GDM1 (cell line): ENCODE data around the gene AMBN.
A peak's percentile ranks its signal among the peaks of the same experiment; 100 is the strongest.

Experiments
- DNase-seq: peaks from one replicate; lab custom pipeline; 2025; lab: John Stamatoyannopoulos, UW

AMBN gene, protein sequence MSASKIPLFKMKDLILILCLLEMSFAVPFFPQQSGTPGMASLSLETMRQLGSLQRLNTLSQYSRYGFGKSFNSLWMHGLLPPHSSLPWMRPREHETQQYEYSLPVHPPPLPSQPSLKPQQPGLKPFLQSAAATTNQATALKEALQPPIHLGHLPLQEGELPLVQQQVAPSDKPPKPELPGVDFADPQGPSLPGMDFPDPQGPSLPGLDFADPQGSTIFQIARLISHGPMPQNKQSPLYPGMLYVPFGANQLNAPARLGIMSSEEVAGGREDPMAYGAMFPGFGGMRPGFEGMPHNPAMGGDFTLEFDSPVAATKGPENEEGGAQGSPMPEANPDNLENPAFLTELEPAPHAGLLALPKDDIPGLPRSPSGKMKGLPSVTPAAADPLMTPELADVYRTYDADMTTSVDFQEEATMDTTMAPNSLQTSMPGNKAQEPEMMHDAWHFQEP

DNA sequence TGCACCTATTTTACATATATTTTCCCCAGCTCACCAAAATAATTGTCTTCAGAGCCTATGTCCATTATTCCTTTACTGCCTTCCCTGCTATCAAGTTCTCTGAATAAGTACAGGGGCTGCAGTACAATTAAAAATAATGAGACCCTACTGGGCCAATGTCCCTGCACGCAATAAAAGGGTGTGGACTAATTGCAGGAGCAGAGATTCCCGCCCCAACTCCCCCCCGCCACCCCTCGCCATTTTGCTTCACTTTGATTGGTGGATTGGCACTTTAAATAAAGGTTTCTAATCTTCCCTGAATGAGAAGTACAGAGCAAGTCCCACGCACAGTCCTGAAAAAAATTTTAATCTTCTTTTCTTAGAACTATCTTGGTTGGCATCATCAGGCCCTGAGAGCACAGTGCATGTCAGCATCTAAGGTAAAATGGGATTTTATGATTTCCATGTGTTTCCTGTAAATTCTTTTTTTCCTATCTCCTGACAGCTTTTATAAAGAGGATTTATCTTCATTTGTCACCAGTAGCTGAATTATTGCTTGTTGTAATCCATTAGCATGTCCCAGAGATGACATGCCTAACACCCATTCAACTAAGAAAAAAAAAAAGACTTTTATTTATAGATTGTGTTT is at the start of gene AMBN:
AMBN (plus strand) TSS at position 302 of the 628 bp plus-strand sequence; CDS start at position 405, 103 bp downstream.
- DNase-seq: no peak

DNA sequence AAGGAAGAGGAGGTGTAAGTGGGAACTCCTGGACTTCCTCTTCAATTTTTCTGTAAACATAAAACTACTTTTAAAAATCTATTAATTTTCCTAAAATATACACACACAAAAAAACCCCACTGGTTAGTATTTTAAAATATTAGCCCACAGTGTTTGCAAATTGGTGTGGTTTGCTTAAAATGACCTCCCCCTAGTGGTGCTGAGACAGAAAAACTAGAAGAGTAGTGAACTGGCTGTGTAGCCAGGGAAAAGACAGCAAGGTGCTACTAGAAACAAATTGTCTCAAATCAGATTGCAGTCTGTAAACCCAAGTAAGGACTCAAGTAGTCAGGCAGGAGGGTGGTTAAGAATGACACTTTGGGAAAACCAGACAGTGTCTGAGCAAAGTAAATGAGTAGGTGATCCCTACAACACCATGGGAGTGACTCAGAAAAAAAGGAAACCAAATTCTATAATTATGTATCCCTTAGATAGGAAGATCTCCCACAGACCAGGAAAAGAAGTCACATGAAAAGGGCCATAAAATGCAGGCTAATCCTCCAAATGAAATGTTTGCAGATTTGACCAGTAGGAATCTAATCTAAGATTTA is 47.7 kb upstream of the AMBN start:
- no peak for DNase-seq

DNA sequence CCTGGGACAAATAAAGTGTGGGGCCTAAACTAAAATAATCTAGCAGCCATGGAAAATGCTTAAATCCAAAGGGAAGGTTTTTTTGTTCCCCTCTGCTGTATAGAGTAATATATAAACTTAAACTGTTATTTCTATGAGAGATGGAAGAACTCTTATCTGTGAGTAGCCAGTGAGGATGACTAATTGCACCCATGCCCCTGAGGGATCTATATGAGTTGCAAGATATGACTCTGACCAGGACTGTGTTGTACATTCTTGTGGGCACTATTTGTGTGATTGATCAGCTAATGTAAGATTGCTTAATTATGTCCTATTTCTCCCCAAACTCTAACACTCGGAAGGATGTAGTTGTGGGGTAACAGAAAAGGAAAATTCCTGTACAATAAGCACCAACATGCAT is 35.2 kb upstream of the AMBN start:
- no peak for DNase-seq

DNA sequence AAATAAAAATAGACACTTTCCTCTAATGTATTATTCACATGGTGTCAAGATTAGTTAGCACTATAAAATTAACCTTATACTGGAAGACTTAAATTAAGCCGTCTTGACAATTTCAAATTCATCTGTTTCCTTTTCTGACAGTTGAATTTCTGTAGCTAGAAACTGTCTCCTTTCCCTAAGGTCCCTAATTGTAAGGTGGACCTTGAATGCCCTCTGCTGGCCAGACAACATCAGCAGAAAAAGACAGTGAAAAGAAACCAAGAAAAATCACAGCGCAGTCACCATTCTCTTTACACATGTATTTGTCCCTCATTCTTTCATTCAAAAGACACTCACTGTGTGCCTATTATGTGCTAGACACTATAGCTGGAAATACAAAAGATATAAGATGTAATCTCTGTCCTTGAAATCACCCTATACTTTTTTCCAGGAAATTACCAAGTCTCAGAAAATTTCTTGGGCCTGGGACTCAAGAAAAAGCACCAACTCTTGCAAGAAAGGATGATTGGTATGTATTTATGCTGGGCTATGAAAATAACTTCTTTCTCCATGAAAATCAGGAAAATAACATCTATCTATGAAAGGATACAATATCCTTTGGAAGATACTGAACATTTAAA is 32.7 kb upstream of the AMBN start:
- no peak for DNase-seq

DNA sequence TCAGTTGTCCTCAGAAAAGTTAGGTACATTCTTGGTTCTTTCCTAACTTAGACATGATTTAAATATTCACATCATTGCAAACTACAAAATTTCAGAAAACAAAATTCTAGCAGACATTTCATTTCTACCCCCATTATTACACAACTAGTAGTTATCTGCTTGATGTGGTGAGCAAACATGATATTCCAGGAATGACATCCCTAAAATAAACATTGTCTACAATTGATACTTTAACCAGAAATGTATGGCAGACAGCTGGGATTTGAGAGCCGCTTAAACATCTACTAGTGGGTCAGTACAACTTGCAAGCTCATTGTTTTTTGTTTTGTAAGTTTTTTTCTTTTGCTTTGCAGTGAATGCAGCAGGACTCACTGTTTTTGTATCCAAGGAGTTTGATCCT is 32.1 kb upstream of the AMBN start:
- DNase-seq: no peak

DNA sequence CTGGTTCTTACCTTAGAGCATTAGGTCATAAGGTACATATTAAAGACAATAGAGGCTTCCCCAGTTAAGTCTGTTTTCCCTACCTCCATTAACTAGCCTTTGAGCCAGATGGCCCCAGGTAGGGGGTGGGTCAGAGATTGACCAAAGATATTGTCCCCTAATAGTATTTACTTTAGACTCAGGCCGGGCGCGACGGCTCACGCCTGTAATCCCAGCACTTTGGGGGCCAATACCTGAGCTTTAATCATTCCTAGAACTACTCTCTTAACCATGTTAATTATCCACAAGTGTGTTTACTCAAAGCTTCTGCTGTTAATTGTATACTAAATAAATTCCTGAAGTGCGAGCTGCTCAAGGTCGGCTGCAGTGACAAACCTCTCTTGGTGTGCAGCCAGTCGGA is 28.0 kb upstream of the AMBN start:
- no peak for DNase-seq

DNA sequence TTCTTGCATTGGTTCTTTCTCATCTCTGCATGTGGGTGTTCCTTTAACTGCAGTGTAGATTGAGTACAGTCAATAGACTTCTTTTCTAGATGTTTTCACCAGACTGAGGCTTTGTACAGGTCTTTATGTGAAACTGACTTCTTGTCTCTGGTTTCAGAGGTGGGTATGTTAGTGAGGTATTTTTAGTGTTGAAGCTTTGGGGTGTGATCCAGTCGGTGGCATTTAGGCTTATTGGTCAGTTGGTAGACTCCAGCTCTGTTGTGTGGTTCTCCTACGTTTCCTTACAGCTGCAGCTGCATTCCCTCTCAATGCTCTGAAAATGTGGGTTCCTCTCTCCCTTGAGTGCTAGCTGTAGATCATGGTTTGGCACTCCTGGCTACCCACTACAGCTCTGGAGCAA is 21.3 kb upstream of the AMBN start:
- no peak for DNase-seq

DNA sequence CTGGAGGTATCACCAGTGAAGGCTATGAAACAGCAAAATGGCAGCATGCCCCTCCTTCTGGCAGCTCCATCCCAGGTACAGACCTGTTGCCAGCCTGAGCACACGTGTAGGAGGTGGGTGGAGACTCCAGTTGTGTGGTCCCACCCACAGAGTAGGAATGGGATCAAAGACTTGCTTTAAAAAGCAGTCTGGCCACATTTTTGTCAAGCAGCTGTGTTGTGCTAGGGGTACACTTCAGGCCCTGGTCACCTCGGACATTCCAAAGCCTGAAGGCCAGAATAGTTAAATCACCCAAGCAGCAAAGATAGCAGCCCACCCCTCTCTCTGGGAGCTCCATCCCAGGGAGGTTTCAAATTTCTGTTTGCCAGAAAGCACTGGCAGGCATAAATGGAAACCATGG is 20.3 kb upstream of the AMBN start:
- no peak for DNase-seq

DNA sequence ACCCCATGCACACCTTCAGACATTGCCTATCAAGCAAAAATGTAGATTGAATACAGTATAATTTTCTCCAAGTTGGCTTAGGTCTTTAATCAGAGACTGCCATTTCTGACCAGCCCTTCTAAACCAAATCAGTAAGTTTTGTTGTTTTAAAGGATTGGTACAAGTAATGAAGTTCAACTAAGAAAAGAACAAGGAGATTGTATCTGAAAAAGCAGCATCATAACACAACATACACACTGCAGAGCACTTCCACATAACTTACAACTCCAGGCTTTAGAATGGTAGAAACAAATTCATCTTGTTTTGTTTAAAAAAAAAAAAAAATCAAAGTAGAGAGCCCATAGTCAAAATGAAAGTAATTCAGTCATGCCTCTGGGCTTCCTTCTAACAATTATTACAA is 16.1 kb upstream of the AMBN start:
- no peak for DNase-seq

DNA sequence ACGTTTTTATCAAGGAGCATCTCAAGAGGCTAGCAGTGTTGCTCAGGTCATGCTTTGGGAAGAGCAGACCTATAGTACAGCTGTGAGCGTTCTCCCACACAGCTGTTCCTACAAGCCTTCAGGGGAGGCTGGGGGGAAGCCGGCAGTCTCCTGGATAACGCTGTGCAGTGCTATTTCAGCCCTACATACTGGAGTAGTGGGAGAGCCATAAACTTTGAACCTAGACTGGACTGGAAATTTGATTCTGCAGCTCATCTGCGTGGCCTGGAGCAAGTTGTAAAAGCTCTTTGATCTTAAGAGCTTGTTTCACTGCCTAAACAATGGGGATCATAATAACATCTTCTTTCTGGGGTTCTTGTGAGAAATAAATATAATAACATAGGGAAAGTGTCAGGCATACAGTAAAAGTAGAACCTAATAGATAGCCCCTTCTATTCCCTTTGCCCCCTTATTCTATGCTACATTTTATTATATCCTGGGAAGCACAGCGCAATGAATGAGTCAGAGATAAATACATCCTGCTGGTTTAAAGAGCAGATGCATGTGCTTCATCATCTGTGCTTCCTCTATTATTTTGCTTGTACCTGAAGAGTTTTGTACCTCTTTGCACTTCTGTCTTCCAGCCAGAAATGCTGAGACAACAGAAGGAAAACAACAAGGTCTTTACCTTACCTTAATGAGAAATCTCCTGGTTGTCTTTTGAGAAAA is 14.7 kb upstream of the AMBN start:
- no peak for DNase-seq

DNA sequence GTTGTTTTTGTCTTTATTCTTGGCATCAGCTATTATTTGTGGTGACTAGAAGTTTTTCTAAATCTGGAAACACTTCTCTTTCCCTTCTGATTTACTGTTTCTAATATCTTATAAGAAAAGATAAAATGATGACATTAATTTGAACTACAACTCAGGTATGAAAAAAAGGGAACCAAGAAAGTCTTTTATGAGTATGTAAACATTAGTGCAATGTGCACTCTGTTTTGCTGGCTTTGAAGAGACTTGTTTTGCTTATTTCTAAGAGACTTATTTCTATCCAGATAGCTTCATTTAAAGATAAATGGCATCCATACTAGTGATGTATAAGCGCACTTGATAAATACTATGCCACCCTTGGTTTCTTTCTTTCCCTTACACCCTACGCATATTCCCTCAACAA is 10.1 kb upstream of the AMBN start:
- no peak for DNase-seq

DNA sequence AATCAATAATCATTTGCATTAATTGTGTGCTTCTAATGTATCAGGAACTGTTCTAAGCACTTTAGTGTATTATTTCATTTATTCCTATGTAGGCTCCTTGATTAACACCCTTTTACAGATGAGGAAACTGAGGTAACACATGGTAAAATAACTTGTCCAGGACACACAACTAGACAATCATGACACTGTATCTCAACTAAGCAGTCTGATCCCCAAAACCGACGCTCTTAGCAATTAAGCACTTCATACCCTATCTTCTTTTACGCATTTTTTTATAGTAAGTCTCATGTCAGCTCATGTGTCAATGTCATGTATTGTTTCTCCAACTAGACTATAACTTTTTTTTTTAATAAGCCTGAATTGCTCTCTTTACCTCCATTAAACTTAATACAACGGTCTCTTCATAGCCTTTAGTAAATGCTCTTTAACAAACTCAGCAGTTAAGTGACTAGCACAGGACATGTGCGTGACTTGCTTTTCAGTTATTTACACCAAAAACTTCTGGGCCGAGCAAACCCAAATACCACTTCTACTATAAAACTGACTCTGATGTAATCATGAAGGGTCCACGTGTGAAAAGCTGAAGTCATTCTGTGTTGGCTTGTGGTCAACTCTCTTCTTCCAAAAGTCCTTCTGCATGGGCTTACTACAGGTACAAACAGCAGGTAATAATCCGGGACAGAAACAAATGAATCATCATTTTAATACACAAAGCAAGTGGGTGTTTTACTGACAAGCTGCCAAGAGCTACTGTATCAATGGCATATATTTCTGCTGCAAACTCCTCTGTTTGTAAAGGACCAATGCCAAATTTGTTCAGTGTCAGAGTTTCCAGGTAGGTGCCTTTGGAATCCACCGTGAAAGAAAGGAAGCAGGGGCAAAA is 7.9 kb upstream of the AMBN start:
- no peak for DNase-seq

DNA sequence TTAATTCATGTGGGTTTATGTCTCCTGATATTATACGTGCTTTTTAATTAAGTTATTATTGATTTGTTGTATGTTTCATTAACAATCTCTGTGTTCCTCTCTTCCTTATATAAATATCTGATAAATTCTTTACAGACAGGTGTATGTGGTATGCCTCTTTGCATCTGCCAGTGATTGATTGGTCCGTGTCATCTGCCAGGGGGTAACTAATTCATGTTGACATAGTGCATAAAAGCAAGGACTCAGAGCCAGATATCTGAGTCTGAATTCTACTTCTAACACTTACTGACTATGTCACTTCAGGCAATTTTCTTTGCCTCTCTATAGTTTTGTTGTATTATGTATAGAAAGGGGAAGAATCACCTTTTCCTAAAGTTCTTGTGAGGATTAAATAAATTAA is 5.2 kb upstream of the AMBN start:
- no peak for DNase-seq

DNA sequence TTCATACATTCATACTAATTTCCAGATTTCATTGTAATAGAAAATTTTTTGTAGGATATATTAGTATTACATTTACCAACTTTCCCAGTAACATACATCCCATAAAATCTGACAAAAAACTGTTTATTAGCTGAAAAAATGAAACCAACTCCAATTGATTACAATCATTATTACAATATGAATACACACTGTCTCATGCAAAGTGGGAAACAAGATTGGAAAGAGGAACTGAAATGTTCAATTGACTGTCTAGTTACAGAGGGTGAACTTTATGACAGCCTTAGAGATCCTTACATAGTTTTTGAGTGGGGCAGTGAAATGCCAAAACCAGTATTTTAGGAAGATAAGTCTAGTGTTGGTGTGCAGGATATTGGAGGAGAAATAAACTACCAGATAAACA is 2.3 kb upstream of the AMBN start:
- DNase-seq: no peak

DNA sequence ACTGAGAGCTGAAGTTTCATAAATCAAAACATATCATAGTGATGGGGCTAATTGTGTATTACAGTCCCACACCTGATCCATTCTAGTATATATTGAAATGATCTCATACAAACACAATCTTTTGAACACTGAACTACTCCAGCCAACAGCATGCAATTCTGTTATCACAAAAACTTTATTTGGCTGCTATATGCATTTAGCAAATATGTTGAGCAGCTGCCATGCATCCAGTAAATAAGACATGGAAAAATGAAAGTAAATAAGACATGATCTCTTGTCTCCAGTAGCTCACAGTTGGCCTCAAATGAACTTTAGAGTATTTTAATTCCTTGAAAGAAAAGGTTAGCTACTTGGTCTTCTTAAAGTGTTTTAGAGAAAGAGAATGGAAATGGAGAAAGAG is 2.1 kb downstream of the AMBN start:
- DNase-seq: no peak

DNA sequence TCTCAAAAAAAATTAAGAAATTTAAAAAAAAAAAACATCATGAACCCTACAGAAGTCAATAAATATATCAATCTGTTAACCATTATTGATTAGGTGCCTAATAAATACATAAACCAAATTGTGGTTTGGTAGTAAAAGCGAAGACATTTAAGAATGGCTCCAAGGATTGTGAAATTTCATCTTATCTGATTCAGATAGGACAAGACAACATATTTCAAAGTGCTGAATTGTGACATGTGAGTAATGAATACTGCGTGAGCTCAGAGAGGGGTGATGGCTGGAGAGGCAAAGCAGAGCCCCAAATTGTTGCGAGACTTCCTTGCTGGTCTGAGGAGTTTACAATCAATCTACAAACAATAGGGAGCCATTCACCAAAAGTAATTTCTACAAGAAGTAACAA is 8.2 kb downstream of the AMBN start:
- DNase-seq: no peak

DNA sequence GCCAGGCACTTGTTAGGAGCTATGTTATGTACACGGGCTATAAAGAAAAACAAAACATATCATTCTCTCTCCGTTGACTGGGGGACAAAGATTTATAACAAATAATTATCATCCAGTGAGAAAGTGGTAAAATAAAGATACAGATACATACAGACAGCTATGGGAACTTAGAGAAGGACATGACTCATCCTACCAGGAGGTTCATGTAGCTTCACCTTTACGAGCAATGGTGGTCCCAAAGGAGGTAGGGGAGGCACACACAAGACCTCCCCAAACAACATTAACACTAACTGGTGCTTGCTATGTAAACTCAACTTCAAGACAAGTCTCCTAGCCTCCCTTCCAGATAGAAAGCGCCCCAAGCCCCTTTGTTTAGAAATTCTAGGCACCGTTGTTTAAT is 8.9 kb downstream of the AMBN start:
- DNase-seq: no peak

DNA sequence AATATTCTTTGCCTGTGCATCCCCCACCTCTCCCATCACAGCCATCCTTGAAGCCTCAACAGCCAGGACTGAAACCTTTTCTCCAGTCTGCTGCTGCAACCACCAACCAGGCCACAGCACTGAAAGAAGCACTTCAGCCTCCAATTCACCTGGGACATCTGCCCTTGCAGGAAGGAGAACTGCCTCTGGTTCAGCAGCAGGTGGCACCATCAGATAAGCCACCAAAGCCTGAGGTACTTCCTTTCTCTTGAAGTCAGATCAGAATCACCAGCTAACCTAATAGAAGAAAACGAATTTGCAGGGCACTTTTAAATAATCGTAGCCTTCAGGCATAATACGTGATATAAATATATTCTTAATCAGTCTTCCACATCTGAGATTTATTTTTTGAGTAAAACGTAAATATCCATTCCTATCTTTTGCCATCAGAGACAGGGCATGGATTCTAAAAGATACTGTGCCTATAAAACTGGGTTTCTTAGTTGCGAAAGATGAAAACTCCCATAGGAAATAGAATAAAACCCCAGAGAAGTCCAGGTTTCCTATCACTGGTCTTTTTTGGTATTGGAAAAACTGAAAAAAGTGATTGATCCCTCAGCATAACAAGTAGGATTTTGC is 9.5 kb downstream of the AMBN start:
- DNase-seq: peak; percentile 63

DNA sequence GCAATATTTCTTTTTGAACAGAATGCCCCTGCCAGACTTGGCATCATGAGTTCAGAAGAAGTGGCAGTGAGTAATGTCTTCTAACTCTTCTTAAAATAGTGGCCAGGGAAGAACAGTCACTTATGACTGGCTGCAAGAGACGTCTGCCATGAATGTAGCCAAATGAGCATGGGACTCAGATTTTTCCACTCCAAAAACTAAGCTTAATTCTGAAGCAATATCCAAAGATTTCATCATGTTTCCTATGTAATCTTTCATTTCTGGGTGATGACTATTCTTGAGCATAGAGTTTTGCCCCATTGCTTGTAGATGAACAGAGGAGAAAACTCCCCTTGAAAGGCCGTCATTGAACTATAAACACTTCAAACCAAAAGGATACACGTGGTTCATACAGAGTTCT is 11.8 kb downstream of the AMBN start:
- no peak for DNase-seq

DNA sequence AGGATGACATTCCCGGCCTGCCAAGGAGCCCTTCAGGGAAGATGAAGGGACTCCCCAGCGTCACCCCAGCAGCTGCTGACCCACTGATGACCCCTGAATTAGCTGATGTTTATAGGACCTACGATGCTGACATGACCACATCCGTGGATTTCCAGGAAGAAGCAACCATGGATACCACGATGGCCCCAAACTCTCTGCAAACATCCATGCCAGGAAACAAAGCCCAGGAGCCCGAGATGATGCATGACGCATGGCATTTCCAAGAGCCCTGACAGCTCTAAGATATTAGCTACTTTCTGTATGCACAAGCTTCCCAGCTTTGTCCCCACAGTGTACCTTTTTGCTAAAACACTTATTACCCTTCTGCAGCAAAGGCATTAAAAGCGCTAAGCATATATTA is 14.4 kb downstream of the AMBN start:
- no peak for DNase-seq

DNA sequence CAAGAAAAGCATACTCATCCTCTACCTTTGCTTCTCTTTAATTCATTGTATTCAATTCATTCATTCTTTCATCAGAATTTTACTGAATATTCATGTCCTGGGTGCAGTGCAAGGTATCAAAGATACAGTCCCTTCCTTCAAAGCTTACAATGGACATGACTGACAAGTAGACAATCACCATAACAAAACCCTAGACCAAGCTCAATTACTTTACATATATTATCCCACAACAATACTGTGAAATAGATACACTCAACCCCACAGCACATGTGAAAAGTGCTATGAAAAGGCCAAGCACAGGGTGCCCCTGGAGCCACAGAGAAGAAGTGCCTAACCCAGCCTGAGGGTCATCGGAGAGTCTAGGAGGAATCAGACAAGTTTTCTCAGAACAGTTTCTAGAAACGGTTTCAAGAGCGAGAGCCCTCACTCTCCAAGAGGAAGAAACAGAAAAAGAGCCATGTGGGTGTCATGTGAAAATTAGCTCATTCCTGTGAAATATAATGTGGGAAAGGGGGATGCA is 15.3 kb downstream of the AMBN start:
- no peak for DNase-seq
